RWPE2 (cell line): ENCODE measurements around the gene SHBG.
"Not testable (repeated sequence)": the region's sequence is repeated elsewhere in the genome, so short reads cannot be mapped to it uniquely, and the experiment has no call there.

ENCODE experiments used
- ATAC-seq: fragments of 200-7000 bp; cut with Tn5 transposase; 3 replicates; pipeline ENCODE4 v1.9.1; 2021; ENCODE audit warnings: low read depth
- DNase-seq: peaks from one replicate; pipeline ENCODE4 v3.0.0-alpha.2; 2020; ENCODE audit warnings: low spot score
- H3K27ac ChIP-seq: fragments of 450-650 bp; 2 replicates; pipeline ENCODE4 v1.5.1; 2017; ENCODE audit warnings: mild to moderate bottlenecking; ENCODE audit not compliant: poor library complexity, severe bottlenecking
- H3K27me3 ChIP-seq: fragments of 250-450 bp; sonication (Bioruptor Pico); 2 replicates; pipeline ENCODE4 v1.5.1; 2021; ENCODE audit warnings: mild to moderate bottlenecking, moderate library complexity; ENCODE audit not compliant: insufficient read depth, poor library complexity, severe bottlenecking
- H3K36me3 ChIP-seq: fragments of 250-450 bp; sonication (Bioruptor Pico); 2 replicates; pipeline ENCODE4 v1.5.1; 2020; ENCODE audit warnings: low read depth, mild to moderate bottlenecking, moderate library complexity
- H3K4me1 ChIP-seq: fragments of 250-450 bp; sonication (Bioruptor Pico); 2 replicates; pipeline ENCODE4 v1.5.1; 2021; ENCODE audit warnings: mild to moderate bottlenecking, moderate library complexity; ENCODE audit not compliant: insufficient read depth, poor library complexity, severe bottlenecking
- H3K4me3 ChIP-seq: fragments of 250-450 bp; sonication (Bioruptor Pico); 2 replicates; pipeline ENCODE4 v1.5.1; 2021; ENCODE audit warnings: mild to moderate bottlenecking, moderate library complexity; ENCODE audit not compliant: severe bottlenecking
- H3K9me3 ChIP-seq: fragments of 250-450 bp; sonication (Bioruptor Pico); 2 replicates; pipeline ENCODE4 v1.5.1; 2021; ENCODE audit warnings: mild to moderate bottlenecking, moderate library complexity; ENCODE audit not compliant: severe bottlenecking
- CTCF ChIP-seq: fragments of 450-650 bp; IDR thresholded peaks from one replicate; pipeline ENCODE4 v1.5.1; 2017; ENCODE audit warnings: mild to moderate bottlenecking, moderate library complexity; ENCODE audit not compliant: poor library complexity, severe bottlenecking

The SHBG gene

GRCh38 chr17:7618608-7619007 is 11.3 kb upstream of the SHBG start:
- Histone ChIP-seq H3K9me3 (no peaks in the 10 kb centered on the region), H3K4me3 (no peak overlapping the region), H3K27me3 (no peaks in the 10 kb centered on the region), H3K36me3 (0 out of 2 replicates have a peak, but pooled peaks cover under 1% of the 10 kb centered on the region), H3K4me1 (no peaks in the 10 kb centered on the region), H3K27ac (no peak overlapping the region)
- ATAC-seq (no peak), DNase-seq (no peak)
- TF ChIP-seq CTCF, result no peak

- no peak overlapping the region for H3K27ac ChIP-seq
- H3K4me3 ChIP-seq, result no peak overlapping the region
- ATAC-seq, result no peak
- no peak for DNase-seq
- no peak for TF ChIP-seq CTCF
- H3K27me3 ChIP-seq, result no peaks in the 10 kb centered on the region
- no peaks in the 10 kb centered on the region for H3K9me3 ChIP-seq
- no peaks in the 10 kb centered on the region for H3K4me1 ChIP-seq
- H3K36me3 ChIP-seq, result no peaks in the 10 kb centered on the region
These were observed 9.1 kb upstream of the SHBG start for GRCh38 chr17:7620835-7621234.

- no peaks in the 10 kb centered on the region for H3K36me3 ChIP-seq
- no peaks in the 10 kb centered on the region for H3K4me1 ChIP-seq
- no peak overlapping the region for H3K27ac ChIP-seq
- TF ChIP-seq CTCF, result no peak
- no peak overlapping the region for H3K4me3 ChIP-seq
- no peak for ATAC-seq
- no peak for DNase-seq
- no peaks in the 10 kb centered on the region for H3K27me3 ChIP-seq
- H3K9me3 ChIP-seq, result no peaks in the 10 kb centered on the region
These were observed 6.3 kb upstream of the SHBG start for GRCh38 chr17:7623661-7624060.

GRCh38 chr17:7625749-7626148 is 4.2 kb upstream of the SHBG start:
- not testable (repeated sequence) for H3K36me3 ChIP-seq, DNase-seq, H3K27me3 ChIP-seq, H3K9me3 ChIP-seq, H3K4me3 ChIP-seq, ATAC-seq, H3K4me1 ChIP-seq, H3K27ac ChIP-seq

- DNase-seq, result no peak
- Histone ChIP-seq H3K9me3 (no peaks in the 10 kb centered on the region), H3K4me3 (no peak overlapping the region), H3K4me1 (no peaks in the 10 kb centered on the region), H3K36me3 (no peaks in the 10 kb centered on the region), H3K27me3 (no peaks in the 10 kb centered on the region), H3K27ac (no peak overlapping the region)
- no peak for TF ChIP-seq CTCF
- ATAC-seq, result no peak
These were observed 3.6 kb upstream of the SHBG start for GRCh38 chr17:7626307-7626706.
